ENCODE results near the gene HLA-DPB1. TPM values are rescaled to one million over a fixed set of nuclear protein-coding genes. Genes with fewer than 3 reads are reported as not detected.

HLA-DPB1 gene
- polyA plus RNA-seq, 1 donor from 2014 or later: 2.3 TPM

DNA sequence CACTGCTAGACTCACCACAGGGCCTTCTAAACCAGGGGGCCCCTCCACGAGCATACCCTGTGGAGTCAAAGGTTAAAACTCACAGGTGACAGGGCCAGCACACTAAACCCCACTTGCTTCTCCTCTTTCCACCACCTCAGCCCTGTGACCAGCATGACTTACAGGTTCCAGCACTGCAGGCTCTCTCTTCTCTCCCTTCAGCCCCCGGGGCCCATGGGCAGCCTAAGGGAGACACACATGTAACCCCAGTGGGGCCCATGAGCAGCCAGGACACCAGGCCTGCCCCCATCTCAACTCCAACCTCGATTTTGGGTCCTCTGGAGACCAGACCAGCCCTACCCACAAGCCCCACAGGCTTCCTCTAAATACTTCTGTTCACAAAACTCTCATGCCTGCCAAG, 28.0 kb downstream of the HLA-DPB1 start:
- Histone ChIP-seq H3K9me3 (ENCODE audit: low read length) (no peaks in the 10 kb centered on the region), H4K20me1 (ENCODE audit: insufficient read depth) (no peaks in the 10 kb centered on the region), H3K9me2 (ENCODE audit: insufficient read depth, low read length) (no peaks in the 10 kb centered on the region), H3K27me3 (ENCODE audit: insufficient read depth, low read depth, low read length) (peaks cover 10% of the 10 kb centered on the region), H2AFZ (ENCODE audit: low read depth, low read length) (no peak overlapping the region), H3F3A (ENCODE audit: insufficient read depth, low read length, poor library complexity, severe bottlenecking) (no peaks in the 10 kb centered on the region), H3K4me2 (ENCODE audit: low read length) (no peak overlapping the region), H3K79me2 (replicated peaks; ENCODE audit: insufficient read depth, low read length) (no peaks in the 10 kb centered on the region), H3K27ac (ENCODE audit: low read length) (no peak overlapping the region), H3K36me3 (ENCODE audit: insufficient read depth, low read length) (no peaks in the 10 kb centered on the region), H3K9ac (ENCODE audit: low read length) (no peak overlapping the region), H3K4me3 (ENCODE audit: low read length) (no peak overlapping the region)
- no peak for TF ChIP-seq MXI1 (conservative IDR thresholded peaks at IDR 0.05; ENCODE audit: poor library complexity, severe bottlenecking)
- no peak for TF ChIP-seq TAF1 (IDR thresholded peaks at IDR 0.05; ENCODE audit: low read depth)
- TF ChIP-seq, protein P1, sequence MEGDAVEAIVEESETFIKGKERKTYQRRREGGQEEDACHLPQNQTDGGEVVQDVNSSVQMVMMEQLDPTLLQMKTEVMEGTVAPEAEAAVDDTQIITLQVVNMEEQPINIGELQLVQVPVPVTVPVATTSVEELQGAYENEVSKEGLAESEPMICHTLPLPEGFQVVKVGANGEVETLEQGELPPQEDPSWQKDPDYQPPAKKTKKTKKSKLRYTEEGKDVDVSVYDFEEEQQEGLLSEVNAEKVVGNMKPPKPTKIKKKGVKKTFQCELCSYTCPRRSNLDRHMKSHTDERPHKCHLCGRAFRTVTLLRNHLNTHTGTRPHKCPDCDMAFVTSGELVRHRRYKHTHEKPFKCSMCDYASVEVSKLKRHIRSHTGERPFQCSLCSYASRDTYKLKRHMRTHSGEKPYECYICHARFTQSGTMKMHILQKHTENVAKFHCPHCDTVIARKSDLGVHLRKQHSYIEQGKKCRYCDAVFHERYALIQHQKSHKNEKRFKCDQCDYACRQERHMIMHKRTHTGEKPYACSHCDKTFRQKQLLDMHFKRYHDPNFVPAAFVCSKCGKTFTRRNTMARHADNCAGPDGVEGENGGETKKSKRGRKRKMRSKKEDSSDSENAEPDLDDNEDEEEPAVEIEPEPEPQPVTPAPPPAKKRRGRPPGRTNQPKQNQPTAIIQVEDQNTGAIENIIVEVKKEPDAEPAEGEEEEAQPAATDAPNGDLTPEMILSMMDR (IDR thresholded peaks at IDR 0.05; ENCODE audit: poor library complexity, severe bottlenecking): no peak
- no peak for TF ChIP-seq RAD21 (conservative IDR thresholded peaks at IDR 0.05)
- no peak for TF ChIP-seq EZH2 (IDR thresholded peaks at IDR 0.05; ENCODE audit: borderline replicate concordance, insufficient read depth, low read length, poor library complexity, severe bottlenecking)
- TF ChIP-seq SMC3 (conservative IDR thresholded peaks at IDR 0.05; ENCODE audit: poor library complexity): no peak
- TF ChIP-seq EP300 (conservative IDR thresholded peaks at IDR 0.05; ENCODE audit: poor library complexity, severe bottlenecking): no peak
- no peak for TF ChIP-seq POLR2AphosphoS5 (IDR thresholded peaks at IDR 0.05)
- TF ChIP-seq, protein P2, sequence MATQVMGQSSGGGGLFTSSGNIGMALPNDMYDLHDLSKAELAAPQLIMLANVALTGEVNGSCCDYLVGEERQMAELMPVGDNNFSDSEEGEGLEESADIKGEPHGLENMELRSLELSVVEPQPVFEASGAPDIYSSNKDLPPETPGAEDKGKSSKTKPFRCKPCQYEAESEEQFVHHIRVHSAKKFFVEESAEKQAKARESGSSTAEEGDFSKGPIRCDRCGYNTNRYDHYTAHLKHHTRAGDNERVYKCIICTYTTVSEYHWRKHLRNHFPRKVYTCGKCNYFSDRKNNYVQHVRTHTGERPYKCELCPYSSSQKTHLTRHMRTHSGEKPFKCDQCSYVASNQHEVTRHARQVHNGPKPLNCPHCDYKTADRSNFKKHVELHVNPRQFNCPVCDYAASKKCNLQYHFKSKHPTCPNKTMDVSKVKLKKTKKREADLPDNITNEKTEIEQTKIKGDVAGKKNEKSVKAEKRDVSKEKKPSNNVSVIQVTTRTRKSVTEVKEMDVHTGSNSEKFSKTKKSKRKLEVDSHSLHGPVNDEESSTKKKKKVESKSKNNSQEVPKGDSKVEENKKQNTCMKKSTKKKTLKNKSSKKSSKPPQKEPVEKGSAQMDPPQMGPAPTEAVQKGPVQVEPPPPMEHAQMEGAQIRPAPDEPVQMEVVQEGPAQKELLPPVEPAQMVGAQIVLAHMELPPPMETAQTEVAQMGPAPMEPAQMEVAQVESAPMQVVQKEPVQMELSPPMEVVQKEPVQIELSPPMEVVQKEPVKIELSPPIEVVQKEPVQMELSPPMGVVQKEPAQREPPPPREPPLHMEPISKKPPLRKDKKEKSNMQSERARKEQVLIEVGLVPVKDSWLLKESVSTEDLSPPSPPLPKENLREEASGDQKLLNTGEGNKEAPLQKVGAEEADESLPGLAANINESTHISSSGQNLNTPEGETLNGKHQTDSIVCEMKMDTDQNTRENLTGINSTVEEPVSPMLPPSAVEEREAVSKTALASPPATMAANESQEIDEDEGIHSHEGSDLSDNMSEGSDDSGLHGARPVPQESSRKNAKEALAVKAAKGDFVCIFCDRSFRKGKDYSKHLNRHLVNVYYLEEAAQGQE (IDR thresholded peaks at IDR 0.05; ENCODE audit: borderline replicate concordance): no peak

DNA sequence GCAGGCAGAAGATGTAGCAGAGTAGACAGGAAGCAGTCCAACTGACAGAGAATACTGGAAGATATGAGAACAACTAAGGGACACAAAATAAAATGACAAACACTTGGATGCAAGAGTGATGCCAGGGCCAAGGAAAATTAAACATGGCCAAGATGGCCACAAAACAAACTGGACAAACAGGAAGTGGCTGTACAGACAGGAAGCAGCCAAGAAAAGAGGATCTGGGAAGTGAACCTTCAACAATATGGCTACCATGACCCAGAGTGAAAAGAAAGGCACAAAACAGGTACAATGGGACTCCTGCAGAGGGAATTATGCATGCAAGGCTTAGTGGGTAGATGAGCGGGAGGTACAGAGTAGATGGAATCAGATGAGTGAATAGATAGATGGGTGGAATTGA, 29.1 kb downstream of the HLA-DPB1 start:
- Histone ChIP-seq H3K79me2 (replicated peaks; ENCODE audit: insufficient read depth, low read length) (no peaks in the 10 kb centered on the region), H3K4me2 (ENCODE audit: low read length) (no peak overlapping the region), H3K27me3 (ENCODE audit: insufficient read depth, low read depth, low read length) (peaks cover 10% of the 10 kb centered on the region), H2AFZ (ENCODE audit: low read depth, low read length) (no peak overlapping the region), H3K36me3 (ENCODE audit: insufficient read depth, low read length) (no peaks in the 10 kb centered on the region), H3K9me2 (ENCODE audit: insufficient read depth, low read length) (no peaks in the 10 kb centered on the region), H4K20me1 (ENCODE audit: insufficient read depth) (no peaks in the 10 kb centered on the region), H3K9ac (ENCODE audit: low read length) (no peak overlapping the region), H3K4me3 (ENCODE audit: low read length) (no peak overlapping the region), H3K9me3 (ENCODE audit: low read length) (no peaks in the 10 kb centered on the region), H3K27ac (ENCODE audit: low read length) (no peak overlapping the region), H3F3A (ENCODE audit: insufficient read depth, low read length, poor library complexity, severe bottlenecking) (no peaks in the 10 kb centered on the region)
- TF ChIP-seq EP300 (conservative IDR thresholded peaks at IDR 0.05; ENCODE audit: poor library complexity, severe bottlenecking) (no peak), SMC3 (conservative IDR thresholded peaks at IDR 0.05; ENCODE audit: poor library complexity) (no peak), RAD21 (conservative IDR thresholded peaks at IDR 0.05) (no peak), MXI1 (conservative IDR thresholded peaks at IDR 0.05; ENCODE audit: poor library complexity, severe bottlenecking) (no peak), EZH2 (IDR thresholded peaks at IDR 0.05; ENCODE audit: borderline replicate concordance, insufficient read depth, low read length, poor library complexity, severe bottlenecking) (no peak), TAF1 (IDR thresholded peaks at IDR 0.05; ENCODE audit: low read depth) (no peak), POLR2AphosphoS5 (IDR thresholded peaks at IDR 0.05) (no peak)
- TF ChIP-seq, protein P1 (IDR thresholded peaks at IDR 0.05; ENCODE audit: poor library complexity, severe bottlenecking): no peak
- TF ChIP-seq, protein P2 (IDR thresholded peaks at IDR 0.05; ENCODE audit: borderline replicate concordance): no peak

Measured in neural cell (in vitro differentiated cells).